Raji (cell line): Measurements from ENCODE around the gene PDE4D.

ENCODE experiments used
- POLR2A ChIP-seq: IDR thresholded peaks from 2 replicates; pipeline ENCODE4 v1.6.1; 2011; ENCODE audit warnings: low read depth, low read length, control low read depth; ENCODE audit not compliant: insufficient read depth

The PDE4D gene

DNA sequence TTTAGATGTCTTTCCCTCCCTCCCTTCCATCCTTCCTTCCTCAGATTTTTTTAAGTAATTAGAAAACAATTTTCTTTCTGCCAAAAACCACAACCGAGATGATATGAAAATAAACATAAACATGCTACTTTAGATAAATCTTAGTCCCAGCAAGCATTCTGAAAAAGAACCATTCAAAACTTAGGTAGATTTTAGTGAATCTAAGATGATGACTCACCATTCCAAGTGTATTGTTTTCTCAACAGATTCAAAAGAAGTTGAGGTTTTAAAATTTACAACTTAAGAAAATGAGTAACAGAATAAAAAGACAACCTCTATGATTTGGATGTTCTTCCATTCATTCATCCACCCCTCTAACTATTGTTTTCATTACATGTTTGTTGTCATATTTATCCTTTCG, 465.1 kb downstream of the PDE4D start:
- TF ChIP-seq POLR2A: no peak

DNA sequence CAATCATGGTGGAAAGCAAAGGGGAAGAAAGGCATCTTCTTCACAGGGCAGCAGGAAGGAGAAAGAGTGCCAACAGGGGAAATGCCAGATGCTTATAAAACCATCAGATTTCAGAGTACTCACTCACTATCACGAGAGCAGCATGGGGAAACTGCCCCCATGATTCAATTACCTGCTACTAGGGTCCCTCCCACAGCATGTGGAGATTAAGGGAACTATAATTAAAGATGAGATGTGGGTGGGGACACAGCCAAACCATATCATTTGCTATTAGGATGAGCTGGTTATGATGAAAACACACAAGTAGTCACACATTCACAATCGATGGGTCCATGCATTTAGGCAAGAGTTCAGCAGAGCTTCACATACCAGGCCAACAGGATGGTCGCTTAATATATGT, 469.0 kb downstream of the PDE4D start:
- no peak for TF ChIP-seq POLR2A

GRCh38 chr5:59423021-59423420, 470.5 kb downstream of the PDE4D start:
- TF ChIP-seq POLR2A: no peak

DNA sequence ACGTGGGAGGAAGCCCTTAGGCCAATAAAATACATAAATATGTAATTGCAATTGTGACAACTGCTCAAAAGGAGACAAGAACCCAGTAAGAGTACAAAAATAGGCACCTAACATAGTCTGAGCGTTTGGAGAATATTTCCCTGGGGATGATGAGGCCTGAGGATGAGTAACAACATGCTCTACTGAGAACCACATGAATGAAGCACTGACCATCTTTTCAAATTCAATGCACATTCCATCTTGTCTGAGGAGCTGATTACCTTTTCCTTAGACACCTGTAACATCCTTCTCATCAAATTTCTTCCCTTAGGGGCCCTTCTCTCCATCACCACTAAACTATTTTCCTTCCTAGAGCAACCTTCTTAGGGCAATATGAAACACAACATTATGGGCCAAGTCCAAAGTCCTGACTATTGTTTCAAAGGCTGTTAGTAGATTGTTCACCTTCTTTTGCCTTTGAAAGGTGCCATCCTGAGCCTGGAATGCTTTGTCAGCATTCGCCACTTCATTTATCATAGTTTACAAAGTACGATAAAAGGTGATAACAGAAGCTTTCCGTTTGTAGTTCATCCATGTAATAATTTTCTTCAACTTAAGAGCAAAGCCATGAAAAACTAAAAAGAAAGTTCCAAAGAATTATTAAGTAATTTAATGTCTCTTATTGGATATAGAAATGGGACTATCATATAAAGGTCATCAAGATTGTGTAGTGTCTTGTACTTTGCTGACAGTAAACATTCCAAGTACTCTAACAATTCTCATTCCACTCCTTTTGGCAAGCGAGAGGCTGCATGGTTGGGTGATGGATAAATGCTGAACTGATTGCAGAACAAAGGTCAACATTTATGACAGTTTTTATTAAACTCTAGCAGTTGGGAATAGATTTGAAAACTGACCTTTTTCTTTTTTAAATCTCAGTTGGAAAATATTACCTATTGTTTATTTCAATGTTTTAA, 471.3 kb downstream of the PDE4D start:
- no peak for TF ChIP-seq POLR2A

GRCh38 chr5:59420596-59420995, 472.9 kb downstream of the PDE4D start:
- no peak for TF ChIP-seq POLR2A

DNA sequence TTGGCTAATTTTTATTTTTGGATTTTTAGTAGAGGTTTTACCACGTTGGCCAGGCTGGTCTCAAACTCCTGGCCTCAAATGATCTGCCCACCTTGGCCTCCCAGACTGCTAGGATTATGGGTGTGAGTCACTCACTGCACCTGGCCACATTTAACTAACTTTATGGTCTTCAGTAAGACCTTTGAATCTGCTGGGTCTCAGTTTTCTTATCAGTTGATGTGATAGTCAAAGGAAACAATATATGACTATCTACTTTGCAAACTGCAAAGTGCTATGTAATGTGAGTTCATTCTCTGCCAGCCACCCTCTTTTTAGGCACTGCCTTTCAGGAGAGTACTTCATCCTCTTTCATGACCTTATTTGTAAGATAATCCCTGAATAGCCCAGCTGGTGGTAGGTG, 474.7 kb downstream of the PDE4D start:
- TF ChIP-seq POLR2A: no peak

- no peak for TF ChIP-seq POLR2A
Measured at GRCh38 chr5:59416451-59416850, 477.1 kb downstream of the PDE4D start.

- no peak for TF ChIP-seq POLR2A
Measured at GRCh38 chr5:59416026-59416425, 477.5 kb downstream of the PDE4D start.

DNA sequence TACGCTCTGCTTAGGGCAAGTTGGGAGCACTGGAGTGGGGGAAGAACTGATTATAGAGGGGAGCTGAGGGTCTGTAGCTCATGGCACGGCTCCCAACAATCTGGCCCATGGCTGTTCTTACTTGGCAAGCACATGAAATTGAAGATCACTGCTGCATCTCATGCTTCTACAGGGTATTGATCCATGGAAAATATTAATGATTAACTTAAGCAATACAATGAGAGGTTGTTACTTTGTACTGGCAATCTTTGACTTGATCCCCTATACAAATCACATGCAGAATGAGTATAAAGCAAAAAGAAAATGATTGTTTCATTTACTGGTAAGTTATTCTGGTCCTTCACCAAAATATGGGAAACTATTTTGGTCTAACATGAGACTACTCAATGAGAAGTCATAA, 481.1 kb downstream of the PDE4D start:
- TF ChIP-seq POLR2A: no peak

DNA sequence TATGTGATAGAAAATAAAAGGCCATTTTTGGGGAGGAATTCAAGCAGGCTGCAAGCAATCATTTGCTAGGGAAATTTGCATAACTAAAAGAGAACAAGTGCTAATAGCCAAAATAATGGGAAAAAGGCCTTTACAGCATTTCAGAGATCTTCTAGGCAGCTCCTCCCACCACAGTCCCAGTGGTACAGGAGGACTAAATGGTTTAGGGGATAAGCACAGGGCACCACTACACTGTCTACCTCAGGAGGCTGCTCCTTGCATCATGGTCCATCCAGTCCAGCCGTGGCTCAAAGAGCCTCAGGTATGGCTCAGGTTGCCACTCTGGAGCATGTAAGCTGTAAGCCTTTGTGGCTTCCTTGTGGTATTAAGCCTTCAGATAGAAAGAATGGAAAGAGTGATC, 485.6 kb downstream of the PDE4D start:
- TF ChIP-seq POLR2A: no peak

DNA sequence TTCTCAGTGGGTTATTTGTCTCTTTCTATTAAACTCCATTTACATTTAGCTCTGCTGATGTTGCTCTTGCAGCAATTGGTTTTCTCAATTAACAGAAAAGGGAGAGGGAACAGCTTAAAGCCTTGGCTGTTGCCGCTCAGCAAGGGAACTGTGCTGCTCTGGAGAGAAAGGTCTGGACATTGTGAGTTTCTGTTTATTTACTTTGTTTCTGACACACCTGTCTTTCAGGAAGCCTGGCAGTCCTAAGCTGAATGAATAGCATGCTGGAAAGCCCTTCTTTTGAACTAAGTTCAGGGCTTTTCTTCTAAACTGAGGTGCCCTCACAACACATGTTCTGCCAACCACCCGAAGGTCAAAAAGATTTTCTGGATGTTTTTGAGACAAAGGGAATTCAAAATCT, 491.9 kb downstream of the PDE4D start:
- TF ChIP-seq POLR2A: no peak

GRCh38 chr5:59393585-59394420, 499.7 kb downstream of the PDE4D start:
- TF ChIP-seq POLR2A: no peak

- TF ChIP-seq POLR2A: no peak
Measured at GRCh38 chr5:59391576-59391975, 501.9 kb downstream of the PDE4D start.

DNA sequence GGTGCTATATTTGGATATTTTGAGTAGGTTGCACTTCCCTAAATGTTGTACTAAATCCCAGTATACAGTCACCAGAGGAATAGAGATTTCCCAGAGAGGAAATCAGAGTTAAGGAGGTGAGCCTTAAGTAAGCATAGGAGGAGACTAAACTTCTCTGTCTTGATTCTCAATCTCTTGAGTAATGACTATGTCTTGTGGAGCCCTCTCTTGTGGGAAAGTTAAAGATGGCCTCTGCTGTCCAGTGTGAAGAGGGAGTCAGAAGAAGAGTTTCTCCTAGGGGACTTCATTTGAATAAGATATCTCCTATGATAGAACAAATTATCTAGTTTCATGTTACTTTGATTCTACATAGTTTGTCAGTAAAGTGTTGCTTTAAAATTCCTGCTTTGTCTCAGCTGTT, 502.5 kb downstream of the PDE4D start:
- no peak for TF ChIP-seq POLR2A

DNA sequence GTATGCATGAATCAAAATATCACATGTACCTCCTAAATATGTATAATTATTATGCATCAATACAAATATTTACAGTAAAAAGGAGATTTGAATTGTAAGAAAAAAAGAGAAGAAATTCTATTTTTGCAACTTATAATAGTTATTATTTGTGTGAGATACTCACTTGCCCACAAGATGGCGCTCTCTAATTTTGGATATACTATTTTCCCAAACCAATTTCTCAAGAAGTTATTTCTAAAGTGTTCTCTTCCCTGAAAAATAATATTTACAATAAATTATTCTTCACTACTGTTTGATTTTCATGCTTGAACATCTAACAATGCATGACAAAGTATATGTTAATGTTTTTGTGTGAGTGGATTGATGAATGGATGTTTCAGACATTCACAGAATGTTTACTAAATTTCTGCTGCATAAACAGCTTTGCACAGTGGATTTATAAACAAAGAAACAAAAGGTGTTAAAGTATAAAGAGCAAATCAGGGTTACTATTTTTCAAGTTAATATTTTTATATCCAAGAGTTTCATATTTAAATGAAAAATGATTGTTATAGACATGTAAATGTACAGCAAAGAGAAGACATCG, 503.4 kb downstream of the PDE4D start:
- TF ChIP-seq POLR2A: no peak

DNA sequence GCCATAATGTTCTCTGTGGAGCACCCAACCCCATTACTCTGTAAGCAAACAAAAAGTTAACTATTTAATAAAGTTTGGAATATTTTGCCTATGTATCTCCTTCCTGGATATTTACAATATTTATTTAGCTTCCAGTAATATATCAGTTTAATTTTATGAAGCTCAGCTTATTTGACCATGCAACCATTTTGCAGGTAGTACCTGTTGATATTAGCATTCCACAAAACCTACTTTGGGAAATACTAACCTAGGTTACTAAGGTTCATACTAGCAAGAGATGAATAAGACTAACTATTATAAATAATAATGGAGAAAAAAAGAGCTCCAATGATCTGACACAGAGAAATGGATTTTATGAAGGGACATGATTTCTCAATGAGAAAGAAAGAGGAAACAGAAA, 506.4 kb downstream of the PDE4D start:
- no peak for TF ChIP-seq POLR2A
